Adrenal gland (tissue), 12 donors: ENCODE measurements around the gene LHFPL2. TPM values are rescaled to one million over a fixed set of nuclear protein-coding genes. Genes with fewer than 3 reads are reported as not detected.

Experiments
- DNase-seq, 7 donors: peaks; one replicate each; pipeline ENCODE4 v3.0.0-alpha.2; 2019 to 2020
- H3K27ac ChIP-seq, 5 donors: fragments of 200-600 bp; sonication (generic) in 4 of 5; 1 replicate in 3 of 5; 2 replicates in 2 of 5; pipeline versions ENCODE4 v1.5.1 to v1.8.0; 2016 to 2020; ENCODE audit warnings: mild to moderate bottlenecking in 1 of 5
- H3K27me3 ChIP-seq: fragments of 200-600 bp; 2 replicates; pipeline ENCODE4 v1.8.0; 2021
- H3K36me3 ChIP-seq, 2 donors: fragments of 200-600 bp; replicated peaks in 1 of 2; 1 replicate in 1 of 2; 2 replicates in 1 of 2; pipeline versions ENCODE4 v1.5.1 to v1.8.0; 2018 to 2022
- H3K4me1 ChIP-seq, 2 donors: fragments of 200-600 bp; replicated peaks in 1 of 2; 1 replicate in 1 of 2; 2 replicates in 1 of 2; pipeline versions ENCODE4 v1.5.1 to v1.8.0; 2018 to 2021
- H3K4me3 ChIP-seq, 4 donors: fragments of 200-600 bp; sonication (generic) in 3 of 4; one replicate each; pipeline ENCODE4 v1.5.1; 2016 to 2018
- H3K9me3 ChIP-seq, 3 donors: fragments of 200-600 bp; sonication (generic) in 1 of 3; replicated peaks in 1 of 3; 1 replicate in 2 of 3; 2 replicates in 1 of 3; pipeline versions ENCODE4 v1.5.1 to v1.8.0; 2016 to 2021
- CTCF ChIP-seq, 6 experiments: fragments of 450-650 bp in 4 of 6; fragments of 200-600 bp in 2 of 6; sonication (generic) in 1 of 6; IDR thresholded peaks; 1 replicate in 5 of 6; 2 replicates in 1 of 6; pipeline versions ENCODE4 v1.5.1 to v1.8.0; 2016 to 2021; ENCODE audit warnings: antibody characterized with exemption in 6 of 6, mild to moderate bottlenecking in 2 of 6, moderate library complexity in 1 of 6
- POLR2A ChIP-seq, 2 donors: fragments of 450-650 bp; IDR thresholded peaks; one replicate each; pipeline ENCODE4 v1.6.1; 2017; ENCODE audit warnings: antibody characterized with exemption in 2 of 2, mild to moderate bottlenecking in 2 of 2, moderate library complexity in 1 of 2
- WGBS, 4 donors: extraction: QIAGEN DNeasy Blood & Tissue Kit in 2 of 4; methylation state at CpG; one replicate each; pipeline versions ENCODE4 v1.1.5 to v1.1.7; 2013 to 2017; 5-methylcytosine and 5-hydroxymethylcytosine counted together
- intact Hi-C, 2 donors: fragments of 100-400 bp; cut with DNase I; formaldehyde crosslinking; loops; one replicate each; pipeline versions ENCODE4 v1.14.1 to v1.15.0; 2022 to 2023
- polyA plus RNA-seq, 3 donors: library from polyadenylated mRNA; stranded (reverse); fragments of 200-250 nt in 2 of 3; fragments of 350-450 nt in 1 of 3; fragmentation: Illumina TruSeq in 1 of 3; extraction: RNeasy Lipid Tissue Mini Kit (QIAGEN cat#74804) in 1 of 3; gene quantifications; one replicate each; pipeline ENCODE4 v1.2.3, GENCODE V29; 2013 to 2014
- total RNA-seq, 9 donors: library from RNA; depleted of rRNA in 4 of 9; stranded (reverse); fragments of >200 nt in 4 of 9; fragments of 120-200 nt in 1 of 9; fragmentation: NEBNext Ultra II Directional in 1 of 9; extraction: Animal tissue kit (Norgen Biotek cat#: 25700) in 1 of 9; gene quantifications; one replicate each; pipeline versions ENCODE4 v1.1.0 to v1.2.4, GENCODE V29; 2013 to 2023
- donor health status: healthy with polysubstance abuse.
- donor health status: Bipolar disorder and iron deficiency.
- donor health status: DM: yes; HTN: yes; CAD: no.
- donor health status: DM: no; HTN: no; CAD: no.
- donor health status: DM: no; HTN: no; CAD: no.
- donor health status: DM: yes; HTN: yes; CAD: no.

LHFPL2 gene
- total and polyA plus RNA-seq, 12 donors, result 8.0 to 68.4 (median 44.9) TPM

GRCh38 chr5:78508186-78508765 is 140.3 kb downstream of the LHFPL2 start:
- H3K36me3 ChIP-seq, result no peaks in the 10 kb centered on the region
- peak overlapping the region in 1 of 4 donors; percentile 39 for H3K4me3 ChIP-seq
- WGBS, 4 donors, result 28 to 37% (median 31%) methylated on average over 3 of the region's 3 CpGs
- no peaks in the 10 kb centered on the region for H3K27me3 ChIP-seq
- H3K9me3 ChIP-seq, result no peaks in the 10 kb centered on the region
- TF ChIP-seq POLR2A (IDR thresholded peaks at IDR 0.05) (no peak), CTCF (IDR thresholded peaks at IDR 0.05) (no peak)
- intact Hi-C loops, result no loop called here
- peaks cover 54 to 74% of the 10 kb centered on the region in 2 donors for H3K4me1 ChIP-seq
- DNase-seq, result peak in 4 of 7 donors; percentile 33 to 65 (median 46)
- peak overlapping the region in 4 of 5 donors; percentile 3 to 81 (median 61) for H3K27ac ChIP-seq

GRCh38 chr5:78507531-78507930 is 141.0 kb downstream of the LHFPL2 start:
- peaks cover 55 to 74% of the 10 kb centered on the region in 2 donors for H3K4me1 ChIP-seq
- intact Hi-C loops, result no loop called here
- no peaks in the 10 kb centered on the region for H3K27me3 ChIP-seq
- TF ChIP-seq POLR2A (IDR thresholded peaks at IDR 0.05), result no peak
- no peak for TF ChIP-seq CTCF (IDR thresholded peaks at IDR 0.05)
- H3K27ac ChIP-seq, result peak overlapping the region in 1 of 5 donors; percentile 81
- no peaks in the 10 kb centered on the region for H3K9me3 ChIP-seq
- H3K36me3 ChIP-seq, result no peaks in the 10 kb centered on the region
- no peak for DNase-seq
- 90 to 97% (median 94%) methylated on average over 2 of the region's 2 CpGs for WGBS, 4 donors
- H3K4me3 ChIP-seq, result peak overlapping the region in 1 of 4 donors; percentile 39

- H3K4me1 ChIP-seq, result peaks cover 66 to 79% of the 10 kb centered on the region in 2 donors
Observed at GRCh38 chr5:78506261-78507024, 142.1 kb downstream of the LHFPL2 start.

More at GRCh38 chr5:78506261-78507024, 142.1 kb downstream of the LHFPL2 start:
- H3K9me3 ChIP-seq, result no peaks in the 10 kb centered on the region
- no peaks in the 10 kb centered on the region for H3K36me3 ChIP-seq
- intact Hi-C loops, result no loop called here
- H3K27ac ChIP-seq, result peak overlapping the region in 3 of 5 donors; percentile 6 to 90 (median 85)
- no peak for DNase-seq
- no peaks in the 10 kb centered on the region for H3K27me3 ChIP-seq
- WGBS, 4 donors, result 61 to 78% (median 68%) methylated on average over 2 of the region's 2 CpGs
- TF ChIP-seq POLR2A (IDR thresholded peaks at IDR 0.05) (no peak), CTCF (IDR thresholded peaks at IDR 0.05) (no peak)
- peak overlapping the region in 1 of 4 donors; percentile 39 for H3K4me3 ChIP-seq
